Neural progenitor cell (in vitro differentiated cells): ENCODE measurements around the gene TRAF2.

Source experiments
- EZH2 ChIP-seq: fragments of 200-600 bp; sonication (generic); IDR thresholded peaks from 2 replicates; pipeline ENCODE4 v1.6.1; 2017; ENCODE audit warnings: antibody characterized with exemption, mild to moderate bottlenecking, moderate library complexity
- EZH2phosphoT487 ChIP-seq: fragments of 200-600 bp; sonication (generic); IDR thresholded peaks from 2 replicates; pipeline ENCODE4 v1.6.1; 2017; ENCODE audit warnings: antibody characterized with exemption
- TF ChIP-seq, protein P1 (sequence below): fragments of 200-600 bp; sonication (generic); IDR thresholded peaks from 2 replicates; pipeline ENCODE4 v1.5.1; 2017; ENCODE audit warnings: antibody characterized with exemption, mild to moderate bottlenecking

DNA sequence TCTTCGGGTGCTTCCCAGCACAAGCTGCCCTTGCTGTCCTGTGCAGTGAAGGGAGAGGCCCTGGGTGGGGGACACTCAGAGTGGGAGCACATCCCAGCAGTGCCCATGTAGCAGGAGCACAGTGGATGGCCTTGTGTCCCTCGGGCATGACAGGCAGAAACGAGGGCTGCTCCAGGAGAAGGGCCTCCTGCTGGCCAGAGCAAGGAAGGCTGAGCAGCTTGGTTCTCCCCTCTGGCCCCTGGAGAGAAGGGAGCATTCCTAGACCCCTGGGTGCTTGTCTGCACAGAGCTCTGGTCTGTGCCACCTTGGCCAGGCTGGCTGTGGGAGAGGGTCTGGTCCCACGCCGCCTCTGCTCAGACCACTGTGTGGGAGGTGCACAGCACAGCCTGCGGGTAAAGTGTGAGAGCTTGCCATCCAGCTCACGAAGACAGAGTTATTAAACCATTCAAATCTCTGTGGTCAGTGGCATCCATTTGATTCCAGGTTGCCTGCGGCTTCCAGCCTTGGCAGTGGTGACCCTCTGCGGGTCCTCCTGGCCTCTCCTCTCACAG, 39.9 kb downstream of the TRAF2 start:
- TF ChIP-seq EZH2 (no peak), EZH2phosphoT487 (no peak)
- TF ChIP-seq, protein P1, sequence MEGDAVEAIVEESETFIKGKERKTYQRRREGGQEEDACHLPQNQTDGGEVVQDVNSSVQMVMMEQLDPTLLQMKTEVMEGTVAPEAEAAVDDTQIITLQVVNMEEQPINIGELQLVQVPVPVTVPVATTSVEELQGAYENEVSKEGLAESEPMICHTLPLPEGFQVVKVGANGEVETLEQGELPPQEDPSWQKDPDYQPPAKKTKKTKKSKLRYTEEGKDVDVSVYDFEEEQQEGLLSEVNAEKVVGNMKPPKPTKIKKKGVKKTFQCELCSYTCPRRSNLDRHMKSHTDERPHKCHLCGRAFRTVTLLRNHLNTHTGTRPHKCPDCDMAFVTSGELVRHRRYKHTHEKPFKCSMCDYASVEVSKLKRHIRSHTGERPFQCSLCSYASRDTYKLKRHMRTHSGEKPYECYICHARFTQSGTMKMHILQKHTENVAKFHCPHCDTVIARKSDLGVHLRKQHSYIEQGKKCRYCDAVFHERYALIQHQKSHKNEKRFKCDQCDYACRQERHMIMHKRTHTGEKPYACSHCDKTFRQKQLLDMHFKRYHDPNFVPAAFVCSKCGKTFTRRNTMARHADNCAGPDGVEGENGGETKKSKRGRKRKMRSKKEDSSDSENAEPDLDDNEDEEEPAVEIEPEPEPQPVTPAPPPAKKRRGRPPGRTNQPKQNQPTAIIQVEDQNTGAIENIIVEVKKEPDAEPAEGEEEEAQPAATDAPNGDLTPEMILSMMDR: no peak
